Smooth muscle cell (in vitro differentiated cells): Measurements from ENCODE around the gene NOTCH1. TPM values are rescaled to one million over a fixed set of nuclear protein-coding genes. Genes with fewer than 3 reads are reported as not detected.

Experiments used
- DNase-seq: peaks from one replicate; lab custom pipeline; 2025; ENCODE audit not compliant: unreplicated experiment; lab: John Stamatoyannopoulos, UW
- H2AFZ ChIP-seq: fragments of 200-600 bp; sonication (generic); 2 replicates; pipeline ENCODE4 v1.6.0; 2016; ENCODE audit warnings: antibody characterized with exemption, low read depth, mild to moderate bottlenecking
- H3F3A ChIP-seq: fragments of 200-600 bp; sonication (generic); 2 replicates; pipeline ENCODE4 v1.6.0; 2017; ENCODE audit warnings: antibody characterized with exemption, low read depth
- H3K27ac ChIP-seq: fragments of 200-600 bp; sonication (generic); 2 replicates; pipeline ENCODE4 v1.5.1; 2016; ENCODE audit warnings: low read depth, mild to moderate bottlenecking
- H3K27me3 ChIP-seq: fragments of 200-600 bp; sonication (generic); 2 replicates; pipeline ENCODE4 v1.6.1; 2016; ENCODE audit warnings: low read depth, mild to moderate bottlenecking
- H3K36me3 ChIP-seq: fragments of 200-600 bp; sonication (generic); 2 replicates; pipeline ENCODE4 v1.5.1; 2016; ENCODE audit warnings: low read depth
- H3K4me1 ChIP-seq: fragments of 200-600 bp; sonication (generic); 2 replicates; pipeline ENCODE4 v1.5.1; 2016; ENCODE audit warnings: low read depth
- H3K4me2 ChIP-seq: fragments of 200-600 bp; sonication (generic); 2 replicates; pipeline ENCODE4 v1.6.0; 2016; ENCODE audit warnings: mild to moderate bottlenecking
- H3K4me3 ChIP-seq: fragments of 200-600 bp; sonication (generic); 2 replicates; pipeline ENCODE4 v1.5.1; 2016; ENCODE audit warnings: mild to moderate bottlenecking
- H3K79me2 ChIP-seq: fragments of 200-600 bp; sonication (generic); 2 replicates; pipeline ENCODE4 v1.6.0; 2016; ENCODE audit warnings: low read depth, mild to moderate bottlenecking
- H3K9ac ChIP-seq: fragments of 200-600 bp; sonication (generic); 2 replicates; pipeline ENCODE4 v1.6.0; 2016; ENCODE audit warnings: low read depth
- H3K9me3 ChIP-seq: fragments of 200-600 bp; sonication (generic); replicated peaks from 2 replicates; pipeline ENCODE4 v1.5.1; 2016; ENCODE audit warnings: low read depth
- H4K20me1 ChIP-seq: fragments of 200-600 bp; sonication (generic); 2 replicates; pipeline ENCODE4 v1.6.0; 2016; ENCODE audit warnings: low read depth
- CTCF ChIP-seq: fragments of 200-600 bp; sonication (generic); IDR thresholded peaks from 2 replicates; pipeline ENCODE4 v1.5.1; 2017; ENCODE audit warnings: borderline replicate concordance, mild to moderate bottlenecking, antibody characterized with exemption; ENCODE audit not compliant: insufficient read depth, poor library complexity, severe bottlenecking
- WGBS: methylation state at CpG from one replicate; pipeline ENCODE4 v1.1.7; 2016; ENCODE audit warnings: low lambda C conversion rate; 5-methylcytosine and 5-hydroxymethylcytosine counted together
- polyA plus RNA-seq: library from polyadenylated mRNA; unstranded; fragments of >200 nt; fragmentation: Nextera tagmentation; extraction: Ambion mirVana; gene quantifications from 2 replicates; pipeline ENCODE4 v1.2.1, GENCODE V29; 2016
- total RNA-seq: library from RNA; depleted of rRNA; stranded (reverse); fragments of >200 nt; gene quantifications from 2 replicates; pipeline ENCODE4 v1.2.3, GENCODE V29; 2014

Gene NOTCH1
- total and polyA plus RNA-seq, 2 experiments from 2014 or later = 7.2 to 13.2 TPM

GRCh38 chr9:136543830-136544547 is 1.9 kb downstream of the NOTCH1 start:
- no peaks in the 10 kb centered on the region for H3K27me3 ChIP-seq
- 55% methylated on average over 30 of the region's 31 CpGs for WGBS
- no peak overlapping the region for H2AFZ ChIP-seq
- H4K20me1 ChIP-seq = peaks cover 65% of the 10 kb centered on the region
- peak overlapping the region; percentile 97 for H3K4me3 ChIP-seq
- no peak for DNase-seq
- no peak for TF ChIP-seq CTCF
- H3K36me3 ChIP-seq = no peaks in the 10 kb centered on the region
- H3K27ac ChIP-seq = no peak overlapping the region
- peaks cover 53% of the 10 kb centered on the region for H3K79me2 ChIP-seq
- H3K4me2 ChIP-seq = peak overlapping the region; percentile 95
- H3F3A ChIP-seq = no peaks in the 10 kb centered on the region
- H3K9ac ChIP-seq = no peak overlapping the region
- H3K4me1 ChIP-seq = peaks cover 34% of the 10 kb centered on the region
- H3K9me3 ChIP-seq = no peaks in the 10 kb centered on the region

- peaks cover 60% of the 10 kb centered on the region for H3K79me2 ChIP-seq
Observed at GRCh38 chr9:136543280-136543679, 2.6 kb downstream of the NOTCH1 start.

GRCh38 chr9:136542241-136543040 is 3.4 kb downstream of the NOTCH1 start:
- Histone ChIP-seq H2AFZ (no peak overlapping the region), H3F3A (no peaks in the 10 kb centered on the region), H3K9ac (no peak overlapping the region), H3K79me2 (peaks cover 68% of the 10 kb centered on the region), H3K9me3 (no peaks in the 10 kb centered on the region), H3K4me3 (no peak overlapping the region), H3K27ac (no peak overlapping the region), H3K4me1 (peaks cover 31% of the 10 kb centered on the region), H3K27me3 (no peaks in the 10 kb centered on the region), H3K4me2 (no peak overlapping the region), H3K36me3 (no peaks in the 10 kb centered on the region), H4K20me1 (peaks cover 80% of the 10 kb centered on the region)
- no peak for DNase-seq
- 94% methylated on average over 28 of the region's 28 CpGs for WGBS
- TF ChIP-seq CTCF = no peak

More at GRCh38 chr9:136543280-136543679, 2.6 kb downstream of the NOTCH1 start:
- Histone ChIP-seq H3K9ac (no peak overlapping the region), H3K27ac (no peak overlapping the region), H3K4me3 (no peak overlapping the region), H3K4me1 (peaks cover 34% of the 10 kb centered on the region), H4K20me1 (peaks cover 72% of the 10 kb centered on the region), H3K9me3 (no peaks in the 10 kb centered on the region), H3K36me3 (no peaks in the 10 kb centered on the region), H2AFZ (no peak overlapping the region), H3K27me3 (no peaks in the 10 kb centered on the region), H3K4me2 (no peak overlapping the region), H3F3A (no peaks in the 10 kb centered on the region)
- DNase-seq = no peak
- 98% methylated on average over 10 of the region's 10 CpGs for WGBS
- no peak for TF ChIP-seq CTCF
